ENCODE measurements around the gene SLC46A1.

The SLC46A1 gene

GRCh38 chr17:28357061-28357900, 48.7 kb downstream of the SLC46A1 start, which contains the start of gene POLDIP2:
Gene POLDIP2 (minus strand): TSS chr17:28357527. CDS start chr17:28357448, 79 bp downstream.
- DNase-seq (ENCODE audit: low read depth): peak; percentile 95

- no peak for DNase-seq (ENCODE audit: low read depth)
These were observed 55.7 kb downstream of the SLC46A1 start for GRCh38 chr17:28350271-28350670.

DNA sequence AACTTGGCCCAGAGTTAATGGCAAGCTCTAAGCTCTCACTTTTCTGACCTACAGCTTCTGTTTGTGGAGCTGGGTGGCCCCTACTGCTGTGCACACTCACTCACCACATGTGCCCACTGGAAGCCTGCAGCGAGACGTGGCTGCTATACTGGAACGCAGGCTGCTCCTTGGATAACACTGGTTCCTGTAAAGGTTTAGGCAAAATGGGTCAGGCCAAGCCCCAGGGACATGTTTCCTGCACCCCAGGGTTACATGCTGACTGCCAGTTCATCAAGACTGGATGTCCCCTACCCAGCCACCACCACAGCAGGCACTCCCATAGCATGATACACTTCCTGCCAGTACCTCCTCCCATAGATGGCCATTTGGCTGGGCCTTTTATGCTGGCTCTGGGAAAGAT, 57.0 kb downstream of the SLC46A1 start:
- no peak for DNase-seq (ENCODE audit: low read depth)

DNA sequence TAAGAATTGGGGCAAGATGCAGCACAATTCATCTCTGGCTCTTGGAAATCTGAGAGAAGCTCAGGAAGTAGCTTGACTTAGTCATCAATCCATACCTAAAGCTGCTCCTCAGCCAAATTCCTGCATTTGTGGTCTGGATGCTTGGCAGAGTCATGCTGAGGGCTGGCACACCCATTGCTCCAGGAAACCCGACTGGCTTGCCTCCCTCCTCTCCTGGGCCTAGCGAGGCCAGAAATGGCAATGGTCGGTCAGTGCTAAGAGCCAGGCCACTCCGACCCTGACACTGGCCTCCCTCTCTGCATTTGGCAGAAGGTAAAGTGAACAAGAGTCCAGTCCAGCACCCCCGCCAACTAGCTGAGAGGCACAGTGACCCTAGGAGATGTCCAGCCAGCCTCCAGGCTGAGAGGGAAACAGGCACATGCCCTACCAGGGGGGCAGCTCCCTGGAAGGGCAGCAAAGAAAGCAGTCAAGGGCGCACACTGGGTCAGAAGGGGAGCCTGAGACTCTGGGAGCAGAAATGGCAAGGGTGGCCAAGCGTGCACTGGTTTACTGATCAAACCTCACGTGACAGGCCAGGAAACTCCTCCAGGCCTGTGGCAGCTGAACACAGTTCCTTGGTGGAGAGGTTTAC, 58.6 kb downstream of the SLC46A1 start:
- DNase-seq (ENCODE audit: low read depth): no peak

- DNase-seq (ENCODE audit: low read depth): no peak
These were observed 59.2 kb downstream of the SLC46A1 start for GRCh38 chr17:28346746-28347246.

- no peak for DNase-seq (ENCODE audit: low read depth)
These were observed 59.8 kb downstream of the SLC46A1 start for GRCh38 chr17:28346199-28346580.

GRCh38 chr17:28345419-28346198, 60.4 kb downstream of the SLC46A1 start:
- DNase-seq (ENCODE audit: low read depth): no peak

Data from stimulated activated CD8-positive, alpha-beta memory T cell treated with anti-CD3 and anti-CD28 coated beads, Interleukin-4, amount 100 ng/mL, for 24 hours (primary cell).